HG03139 (cell line): ENCODE data around the gene POR.
"Not testable (repeated sequence)": the region's sequence is repeated elsewhere in the genome, so short reads cannot be mapped to it uniquely, and the experiment has no call there.

Experiments used
- ATAC-seq: cut with Tn5 transposase; IDR thresholded peaks from one replicate; pipeline ENCODE4 v1.9.1; 2021; ENCODE audit not compliant: unreplicated experiment

Gene POR

DNA sequence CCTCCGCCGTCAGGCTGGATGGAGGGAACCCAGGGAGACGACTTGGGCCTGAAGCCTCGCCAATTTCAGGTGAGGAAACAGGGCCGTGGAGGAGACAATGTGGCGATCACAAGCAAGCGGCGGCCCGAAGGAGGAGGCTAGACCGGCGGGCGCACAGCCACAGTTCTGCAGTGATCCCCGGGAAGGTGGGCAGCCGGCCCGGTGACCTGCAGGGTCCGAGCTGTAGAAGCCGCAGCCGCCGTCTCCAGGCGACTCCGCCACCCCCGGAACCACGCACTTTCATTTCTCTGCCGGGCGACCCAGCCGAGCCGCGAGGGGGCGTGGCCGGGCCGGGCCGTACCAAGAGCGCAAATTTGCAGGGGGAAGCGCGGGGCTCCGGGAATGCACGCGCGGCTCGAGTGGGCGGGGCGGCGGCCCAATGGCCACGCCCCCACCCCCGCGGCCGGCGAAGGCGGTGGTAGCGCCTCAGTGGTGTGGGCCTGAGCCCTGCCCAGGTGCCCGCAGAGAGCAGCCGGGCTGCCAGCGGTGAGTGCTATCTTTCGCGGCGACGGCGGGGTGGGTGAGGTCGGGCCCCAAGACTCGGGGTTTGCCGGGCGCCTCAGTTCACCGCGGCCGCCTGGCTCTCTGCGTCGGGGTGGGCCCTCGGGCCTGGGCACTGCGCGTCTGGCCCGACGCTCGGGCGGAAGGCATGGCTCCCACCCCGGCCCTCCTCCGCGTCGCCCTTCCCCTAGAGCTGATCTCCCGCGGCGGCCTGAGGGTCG, at the start of gene POR:
POR (plus strand) TSS at position 501 of the 761 bp plus-strand sequence. CDS start 38,847 bp downstream, outside the sequence.
- peak; percentile 88 for ATAC-seq

- no peak for ATAC-seq
Measured at GRCh38 chr7:75866114-75866488, 48.9 kb upstream of the POR start.

DNA sequence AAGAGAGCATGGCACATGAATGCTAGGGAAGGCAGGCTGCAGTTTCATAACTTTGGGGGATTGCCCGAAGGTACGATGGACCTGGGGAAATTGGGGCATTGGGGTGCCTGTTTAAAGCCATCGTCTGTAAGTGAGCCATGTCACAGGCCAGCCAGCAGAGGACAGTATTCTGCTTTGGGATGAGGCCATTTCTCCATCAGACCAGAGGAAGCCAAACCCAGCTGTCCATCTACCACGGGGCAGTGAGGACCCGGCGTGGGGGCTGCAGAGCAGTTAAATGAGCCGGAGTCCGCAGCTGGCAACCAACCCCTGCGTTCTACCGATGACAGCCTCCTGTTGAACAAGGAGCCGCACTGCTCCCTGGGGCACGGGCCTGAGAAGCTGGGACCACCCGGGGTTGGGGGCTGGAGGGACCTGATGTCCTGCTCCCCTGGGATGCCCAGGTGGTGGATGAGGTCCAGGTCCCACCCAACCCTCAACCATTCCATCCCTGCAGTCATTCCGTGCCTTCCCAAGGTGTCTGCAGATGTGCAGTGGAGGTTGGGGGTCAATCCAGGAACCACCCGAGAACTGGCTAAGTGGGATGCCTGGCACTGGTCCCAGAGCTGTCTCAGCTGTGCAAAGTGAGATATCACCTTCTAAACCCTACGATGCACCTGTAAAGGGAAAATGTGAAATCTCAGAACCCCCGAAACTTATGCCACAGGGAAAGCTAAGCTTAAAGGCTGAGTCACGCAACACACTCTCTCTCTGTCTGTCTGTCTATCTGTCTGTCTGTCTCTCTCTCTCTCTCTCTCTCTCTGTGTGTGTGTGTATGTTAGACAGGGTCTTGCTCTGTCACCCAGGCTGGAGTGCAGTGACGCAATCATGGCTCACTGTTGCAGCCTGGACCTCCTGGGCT, 48.2 kb upstream of the POR start:
- ATAC-seq, result no peak

DNA sequence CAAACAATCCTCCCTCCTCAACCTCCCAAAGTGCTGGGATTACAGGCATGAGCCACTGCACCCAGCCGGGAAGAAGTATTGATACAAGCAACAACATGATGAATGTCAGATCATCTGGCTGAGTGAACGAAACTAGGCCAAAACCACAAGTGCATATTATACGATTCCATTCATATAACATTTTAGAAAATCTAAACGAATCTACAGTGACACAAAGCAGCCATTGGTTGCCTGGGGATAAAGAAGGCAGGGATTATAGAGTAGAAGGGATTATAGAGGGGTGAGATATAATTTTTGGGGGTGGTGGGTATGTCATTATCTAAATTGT, 47.6 kb upstream of the POR start:
- ATAC-seq, result no peak

DNA sequence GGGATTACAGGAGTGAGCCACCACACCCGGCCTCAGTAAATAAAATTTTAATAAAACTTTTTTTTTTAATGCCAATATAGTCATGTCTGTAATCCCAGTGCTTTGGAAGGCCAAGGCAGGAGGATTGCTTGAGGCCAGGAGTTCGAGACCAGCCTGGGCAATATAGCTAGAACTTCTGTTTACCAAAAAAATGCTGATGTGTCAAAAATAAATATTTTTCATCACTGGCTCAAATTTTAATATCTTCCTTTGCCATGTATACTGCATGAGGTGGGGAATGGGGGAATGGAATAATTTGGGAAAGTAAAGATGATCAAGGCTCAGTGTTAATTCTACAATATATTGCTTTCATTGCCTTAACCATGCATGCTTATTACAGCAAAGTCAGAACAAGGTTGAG, 46.8 kb upstream of the POR start:
- no peak for ATAC-seq

- ATAC-seq, result no peak
Measured at GRCh38 chr7:75869776-75870379, 45.1 kb upstream of the POR start.

- ATAC-seq, result no peak
Measured at GRCh38 chr7:75870557-75871161, 44.3 kb upstream of the POR start.

GRCh38 chr7:75872073-75872782, 42.7 kb upstream of the POR start:
- no peak for ATAC-seq

GRCh38 chr7:75874180-75874579, 40.8 kb upstream of the POR start:
- not testable (repeated sequence) for ATAC-seq

GRCh38 chr7:75875113-75876080, 39.6 kb upstream of the POR start:
- ATAC-seq, result no peak

GRCh38 chr7:75876126-75876881, 38.7 kb upstream of the POR start:
- ATAC-seq, result no peak

DNA sequence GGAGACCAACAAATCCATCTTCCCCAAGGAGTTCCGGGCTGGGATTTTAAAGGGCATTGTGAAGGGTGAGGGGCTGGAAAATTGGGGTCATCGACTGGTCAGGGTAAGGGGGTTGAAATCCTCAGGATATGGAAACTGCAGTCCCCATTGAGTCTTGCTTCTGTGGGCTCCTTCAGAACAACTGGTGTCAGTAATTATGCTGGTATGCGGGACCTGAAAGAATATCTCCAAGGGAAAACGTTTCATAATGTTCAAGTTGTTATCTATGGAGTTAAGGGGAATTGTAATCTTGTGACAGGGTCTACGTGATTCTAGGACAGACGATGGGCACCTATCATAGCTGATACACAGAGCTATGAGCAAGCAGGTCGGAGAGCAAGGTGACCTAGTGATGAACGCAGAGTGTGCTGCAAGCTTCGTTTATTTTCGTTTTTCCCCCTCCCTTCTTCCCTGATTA, 36.6 kb upstream of the POR start:
- ATAC-seq, result peak; percentile 30

GRCh38 chr7:75878769-75879611, 36.0 kb upstream of the POR start, which contains the start of gene RHBDD2:
RHBDD2 (plus strand) TSS chr7:75879034; CDS start chr7:75879083, 49 bp downstream.
- peak; percentile 98 for ATAC-seq

DNA sequence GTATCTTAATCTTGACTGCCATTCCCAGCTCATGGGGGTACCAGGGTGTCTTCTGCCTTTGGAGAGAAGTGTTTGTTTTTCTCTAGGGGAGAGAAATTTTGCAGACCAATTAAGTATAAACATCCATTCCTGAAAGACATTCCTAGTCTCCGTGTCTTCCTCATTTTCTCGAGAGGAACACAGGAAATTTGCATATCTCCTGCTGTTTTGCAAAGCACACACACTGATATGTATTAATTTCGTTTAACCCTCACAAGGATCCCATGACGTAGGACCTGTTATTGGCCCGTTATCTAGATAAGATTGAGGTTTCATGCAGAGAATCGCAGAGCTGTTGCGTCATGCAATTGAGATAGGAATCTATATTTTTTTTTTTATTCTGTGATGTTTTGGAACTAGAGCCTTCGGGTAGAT, 35.2 kb upstream of the POR start:
- ATAC-seq, result no peak

GRCh38 chr7:75880242-75880641, 34.7 kb upstream of the POR start:
- no peak for ATAC-seq

GRCh38 chr7:75881436-75882095, 33.4 kb upstream of the POR start:
- no peak for ATAC-seq

DNA sequence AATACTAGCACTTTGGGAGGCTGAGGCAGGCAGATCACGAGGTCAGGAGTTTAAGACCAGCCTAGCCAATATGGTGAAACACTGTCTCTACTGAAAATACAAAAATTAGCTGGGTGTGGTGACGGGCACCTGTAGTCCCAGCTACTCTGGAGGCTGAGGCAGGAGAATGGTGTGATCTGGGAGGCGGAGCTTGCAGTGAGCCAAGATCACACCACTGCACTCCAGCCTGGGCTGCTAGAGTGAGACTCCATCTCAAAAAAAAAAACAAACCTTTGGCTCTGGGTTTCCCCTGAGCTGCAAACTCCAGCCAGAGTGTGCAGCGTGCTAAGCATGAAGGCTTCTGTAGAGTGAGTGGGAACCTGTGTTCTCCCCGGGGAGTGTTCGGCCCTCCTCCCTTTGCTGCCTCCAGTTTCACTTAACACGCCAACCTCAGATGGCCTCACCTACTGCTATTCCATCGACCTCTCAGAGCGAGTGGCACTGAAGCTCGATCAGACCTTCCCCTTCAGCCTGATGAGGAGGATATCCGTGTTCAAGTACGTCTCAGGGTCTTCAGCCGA, 31.6 kb upstream of the POR start:
- not testable (repeated sequence) for ATAC-seq
